Right lobe of liver (tissue), 6 donors: Measurements from ENCODE around the gene IVD. TPM values are rescaled to one million over a fixed set of nuclear protein-coding genes. Genes with fewer than 3 reads are reported as not detected.

Experiments used
- ATAC-seq, 4 donors: fragments of 200-7000 bp; cut with Tn5 transposase; one replicate each; pipeline ENCODE4 v1.9.1; 2020; ENCODE audit warnings: mild to moderate bottlenecking in 4 of 4, moderate library complexity in 4 of 4
- DNase-seq, 3 donors: peaks; one replicate each; pipeline ENCODE4 v3.0.0-alpha.2; 2020
- H3K27ac ChIP-seq, 3 donors: fragments of 200-600 bp; one replicate each; pipeline ENCODE4 v1.8.0; 2022
- H3K27me3 ChIP-seq, 2 donors: fragments of 200-600 bp; one replicate each; pipeline ENCODE4 v1.8.0; 2022
- H3K36me3 ChIP-seq, 4 donors: fragments of 200-600 bp; sonication (generic) in 1 of 4; one replicate each; pipeline versions ENCODE4 v1.5.1 to v1.8.0; 2017 to 2022; ENCODE audit warnings: control low read depth in 1 of 4
- H3K4me1 ChIP-seq, 4 donors: fragments of 200-600 bp; sonication (generic) in 1 of 4; one replicate each; pipeline versions ENCODE4 v1.5.1 to v1.8.0; 2017 to 2022; ENCODE audit warnings: control low read depth in 1 of 4
- H3K4me3 ChIP-seq, 3 donors: fragments of 200-600 bp; one replicate each; pipeline ENCODE4 v1.8.0; 2022
- H3K9me3 ChIP-seq, 4 donors: fragments of 200-600 bp; sonication (generic) in 1 of 4; one replicate each; pipeline versions ENCODE4 v1.5.1 to v1.8.0; 2017 to 2022; ENCODE audit warnings: control low read depth in 1 of 4
- CTCF ChIP-seq, 4 donors: fragments of 200-600 bp in 3 of 4; fragments of 450-650 bp in 1 of 4; IDR thresholded peaks; one replicate each; pipeline versions ENCODE4 v1.5.1 to v1.8.0; 2016 to 2022; ENCODE audit warnings: antibody characterized with exemption in 4 of 4, mild to moderate bottlenecking in 2 of 4
- POLR2A ChIP-seq: fragments of 450-650 bp; IDR thresholded peaks from one replicate; pipeline ENCODE4 v1.6.1; 2017; ENCODE audit warnings: antibody characterized with exemption, mild to moderate bottlenecking
- WGBS: methylation state at CpG from one replicate; pipeline ENCODE4 v1.1.6; 2018; ENCODE audit warnings: low coverage, low lambda C conversion rate; ENCODE audit not compliant: insufficient coverage; ENCODE audit errors: missing lambda C conversion rate; 5-methylcytosine and 5-hydroxymethylcytosine counted together
- intact Hi-C, 2 donors: fragments of 100-400 bp; cut with DNase I; formaldehyde crosslinking; loops; one replicate each; pipeline versions ENCODE4 v1.11.2 to v1.14.1; 2022
- total RNA-seq, 6 experiments: library from RNA; depleted of rRNA in 2 of 6; stranded (reverse); fragments of >200 nt in 2 of 6; fragmentation: NEBNext Ultra II Directional in 3 of 6; extraction: Animal tissue kit (Norgen Biotek cat#: 25700) in 3 of 6; gene quantifications; one replicate each; pipeline versions ENCODE4 v1.1.0 to v1.2.4, GENCODE V29; 2016 to 2023
- donor health status: DM: no; HTN: yes; CAD: no.
- donor health status: DM: no; HTN: no; CAD: no.
- donor health status: DM: no; HTN: no; CAD: no.
- donor health status: DM: no; HTN: yes; CAD: no.
- donor health status: DM: no; HTN: yes; CAD: no.

Gene IVD
- total RNA-seq, 6 experiments from 2014 or later, result 89.7 to 231 (median 122) TPM

- intact Hi-C loops, result no loop called here
- DNase-seq, result no peak
- H3K27me3 ChIP-seq, result no peaks in the 10 kb centered on the region
- WGBS, result 70% methylated on average over 2 of the region's 14 CpGs
- ATAC-seq, result no peak
- TF ChIP-seq POLR2A (no peak), CTCF (IDR thresholded peaks at IDR 0.05) (no peak)
- H3K9me3 ChIP-seq, result no peaks in the 10 kb centered on the region
- H3K4me1 ChIP-seq, result no peaks in the 10 kb centered on the region
- no peak overlapping the region for H3K27ac ChIP-seq
- H3K36me3 ChIP-seq, result peaks cover 0 to 32% (median 6%) of the 10 kb centered on the region in 4 donors
- no peak overlapping the region for H3K4me3 ChIP-seq
These were observed 58.4 kb downstream of the IVD start for GRCh38 chr15:40463886-40464545.

GRCh38 chr15:40464595-40465185 lies 59.1 kb downstream of the IVD start:
- H3K9me3 ChIP-seq, result no peaks in the 10 kb centered on the region
- DNase-seq, result no peak
- H3K4me1 ChIP-seq, result no peaks in the 10 kb centered on the region
- TF ChIP-seq CTCF (IDR thresholded peaks at IDR 0.05) (no peak), POLR2A (no peak)
- H3K27me3 ChIP-seq, result no peaks in the 10 kb centered on the region
- intact Hi-C loops, result no loop called here
- no peak for ATAC-seq
- 80% methylated on average over 3 of the region's 3 CpGs for WGBS
- peaks cover 0 to 26% (median 6%) of the 10 kb centered on the region in 4 donors for H3K36me3 ChIP-seq
- H3K4me3 ChIP-seq, result no peak overlapping the region
- no peak overlapping the region for H3K27ac ChIP-seq

- WGBS, result no CpG with 5 or more reads among the region's 10 CpGs
- intact Hi-C loops, result no loop called here
- Histone ChIP-seq H3K36me3 (peaks cover 0 to 26% (median 6%) of the 10 kb centered on the region in 4 donors), H3K9me3 (no peaks in the 10 kb centered on the region), H3K4me1 (peaks cover 0 to 5% (median 0%) of the 10 kb centered on the region in 4 donors), H3K4me3 (no peak overlapping the region), H3K27me3 (no peaks in the 10 kb centered on the region), H3K27ac (no peak overlapping the region)
- ATAC-seq (no peak), DNase-seq (no peak)
- TF ChIP-seq CTCF (IDR thresholded peaks at IDR 0.05), result no peak
These were observed 60.3 kb downstream of the IVD start for GRCh38 chr15:40465939-40466338.

- no peak overlapping the region for H3K4me3 ChIP-seq
- ATAC-seq, result no peak
- DNase-seq, result no peak
- no peaks in the 10 kb centered on the region for H3K27me3 ChIP-seq
- TF ChIP-seq CTCF (IDR thresholded peaks at IDR 0.05) (no peak), POLR2A (no peak)
- H3K27ac ChIP-seq, result no peak overlapping the region
- no peaks in the 10 kb centered on the region for H3K9me3 ChIP-seq
- H3K36me3 ChIP-seq, result peaks cover 0 to 26% (median 6%) of the 10 kb centered on the region in 4 donors
- intact Hi-C loops, result no loop called here
- peaks cover 0 to 5% (median 0%) of the 10 kb centered on the region in 4 donors for H3K4me1 ChIP-seq
- 70% methylated on average over 5 of the region's 7 CpGs for WGBS
These were observed 61.0 kb downstream of the IVD start for GRCh38 chr15:40466426-40467260.
